HepG2 (cell line): Measurements from ENCODE around the gene COL2A1. TPM values are rescaled to one million over a fixed set of nuclear protein-coding genes. Genes with fewer than 3 reads are reported as not detected.

ENCODE experiments used
- ARID2 ChIP-seq: sonication (generic); formaldehyde crosslinking; IDR thresholded peaks from 2 replicates; pipeline ENCODE4 v1.8.1; 2022; ENCODE audit warnings: mild to moderate bottlenecking, missing genetic modification reagents, borderline replicate concordance
- BHLHE40 ChIP-seq: IDR thresholded peaks from 2 replicates; pipeline ENCODE4 v1.6.1; 2011; ENCODE audit warnings: low read length, improper control_type of control experiment
- EEA1 ChIP-seq: sonication (generic); formaldehyde crosslinking; IDR thresholded peaks from 2 replicates; pipeline ENCODE4 v1.5.1; 2020; ENCODE audit warnings: mild to moderate bottlenecking, missing genetic modification reagents, borderline replicate concordance
- MAZ ChIP-seq, 2 experiments: sonication (generic) in 1 of 2; formaldehyde crosslinking in 1 of 2; IDR thresholded peaks; 2 replicates each; pipeline versions ENCODE4 v1.5.0 to v1.6.1; 2012 to 2020; ENCODE audit warnings: low read depth in 2 of 2, mild to moderate bottlenecking in 2 of 2, borderline replicate concordance in 1 of 2, improper control_type of control experiment in 1 of 2, low read length in 1 of 2, missing genetic modification reagents in 1 of 2, moderate library complexity in 1 of 2
- PAWR ChIP-seq: sonication (generic); formaldehyde crosslinking; IDR thresholded peaks from 2 replicates; pipeline ENCODE4 v1.4.0; 2020; ENCODE audit warnings: missing genetic modification reagents, mild to moderate bottlenecking, borderline replicate concordance
- REXO4 ChIP-seq: sonication (generic); formaldehyde crosslinking; IDR thresholded peaks from 2 replicates; pipeline ENCODE4 v1.8.0; 2022; ENCODE audit warnings: missing genetic modification reagents, mild to moderate bottlenecking, borderline replicate concordance
- SALL1 ChIP-seq: sonication (generic); formaldehyde crosslinking; IDR thresholded peaks from 2 replicates; pipeline ENCODE4 v1.8.0; 2022; ENCODE audit warnings: mild to moderate bottlenecking, missing genetic modification reagents
- SIX4 ChIP-seq: sonication (generic); formaldehyde crosslinking; IDR thresholded peaks from 2 replicates; pipeline ENCODE4 v1.4.0; 2020; ENCODE audit warnings: missing genetic modification reagents
- TGIF2 ChIP-seq: IDR thresholded peaks from 2 replicates; pipeline ENCODE4 v1.6.1; 2016; ENCODE audit warnings: control low read depth, missing compliant biosample characterization
- WIZ ChIP-seq: sonication (generic); formaldehyde crosslinking; IDR thresholded peaks from 2 replicates; pipeline ENCODE4 v1.5.1; 2020; ENCODE audit warnings: mild to moderate bottlenecking, missing genetic modification reagents
- ZFP1 ChIP-seq: IDR thresholded peaks from 2 replicates; pipeline ENCODE4 v1.6.1; 2016
- ZNF101 ChIP-seq: sonication (generic); formaldehyde crosslinking; IDR thresholded peaks from 2 replicates; pipeline ENCODE4 v1.4.0; 2020; ENCODE audit warnings: mild to moderate bottlenecking, low read depth, missing genetic modification reagents, borderline replicate concordance
- ZNF205 ChIP-seq: IDR thresholded peaks from 2 replicates; pipeline ENCODE4 v1.6.1; 2018; ENCODE audit warnings: missing biosample characterization, missing genetic modification reagents
- ZNF33A ChIP-seq: sonication (generic); formaldehyde crosslinking; IDR thresholded peaks from 2 replicates; pipeline ENCODE4 v1.5.1; 2020; ENCODE audit warnings: missing genetic modification reagents, mild to moderate bottlenecking, moderate library complexity, borderline replicate concordance
- ZNF615 ChIP-seq: sonication (generic); formaldehyde crosslinking; IDR thresholded peaks from 2 replicates; pipeline ENCODE4 v1.5.0; 2020; ENCODE audit warnings: mild to moderate bottlenecking, missing genetic modification reagents, borderline replicate concordance
- ZNF646 ChIP-seq: sonication (generic); formaldehyde crosslinking; IDR thresholded peaks from 2 replicates; pipeline ENCODE4 v1.9.0; 2021; ENCODE audit warnings: mild to moderate bottlenecking, missing genetic modification reagents
- ZNF737 ChIP-seq: sonication (generic); formaldehyde crosslinking; IDR thresholded peaks from 2 replicates; pipeline ENCODE4 v1.5.0; 2020; ENCODE audit warnings: missing genetic modification reagents, mild to moderate bottlenecking, borderline replicate concordance
- ZSCAN30 ChIP-seq: sonication (generic); formaldehyde crosslinking; IDR thresholded peaks from 2 replicates; pipeline ENCODE4 v1.5.0; 2020; ENCODE audit warnings: mild to moderate bottlenecking, missing genetic modification reagents
- polyA plus RNA-seq, 8 experiments: library from polyadenylated mRNA; depleted of rRNA in 3 of 8; stranded (reverse) in 7 of 8; unstranded in 1 of 8; fragments of >200 nt; fragmentation: Illumina TruSeq in 4 of 8; extraction: Trizol in 4 of 8; gene quantifications; 2 replicates each; pipeline versions ENCODE4 v1.2.1 to v1.2.3, GENCODE V29; 2011 to 2016; ENCODE audit warnings: low read depth in 4 of 8, missing spikeins in 1 of 8, mixed read lengths in 1 of 8; ENCODE audit not compliant: insufficient read depth in 1 of 8
- total RNA-seq, 5 experiments: library from RNA; depleted of rRNA; stranded (reverse); fragments of >200 nt; fragmentation: Illumina TruSeq; extraction: Trizol; gene quantifications; 2 replicates each; pipeline ENCODE4 v1.2.3, GENCODE V29; 2016; ENCODE audit warnings: low read depth in 1 of 5

The COL2A1 gene
- total and polyA plus RNA-seq, 2 of the 13 experiments (the other 11 are each of a cell fraction or from before 2014, with no cell fraction given): 7.4 to 38.3 TPM

- no peak for TF ChIP-seq REXO4 (CRISPR knock-in tag)
- TF ChIP-seq ZNF101 (CRISPR knock-in tag): no peak
- TF ChIP-seq ZNF205 (CRISPR knock-in tag): no peak
- TF ChIP-seq SALL1: no peak
- no peak for TF ChIP-seq ZNF646 (CRISPR knock-in tag)
- TF ChIP-seq WIZ: no peak
- TF ChIP-seq ARID2: no peak
- no peak for TF ChIP-seq ZFP1
- no peak for TF ChIP-seq ZNF615 (CRISPR knock-in tag)
- TF ChIP-seq ZSCAN30: no peak
- no peak for TF ChIP-seq ZNF33A (CRISPR knock-in tag)
- TF ChIP-seq EEA1: no peak
- no peak for TF ChIP-seq MAZ (IDR thresholded peaks at IDR 0.05; ENCODE audit: borderline replicate concordance, low read depth, low read length)
- TF ChIP-seq MAZ (CRISPR knock-in tag; IDR thresholded peaks at IDR 0.05; ENCODE audit: low read depth): 0 out of 2 replicates have a peak, but pooled peaks have one; percentile 24
- no peak for TF ChIP-seq TGIF2 (CRISPR knock-in tag)
- no peak for TF ChIP-seq PAWR
- TF ChIP-seq SIX4: no peak
- no peak for TF ChIP-seq ZNF737 (CRISPR knock-in tag)
- 0 out of 2 replicates have a peak, but pooled peaks have one; percentile 5 for TF ChIP-seq BHLHE40
Measured at GRCh38 chr12:48027183-48028002, 23.1 kb upstream of the COL2A1 start (continued).
